DND-41 (cell line): ENCODE measurements around the gene LCOR.

Experiments
- ATAC-seq: fragments of 200-7000 bp; cut with Tn5 transposase; 3 replicates; pipeline ENCODE4 v1.9.1; 2021; ENCODE audit warnings: low read depth; ENCODE audit not compliant: insufficient read depth
- DNase-seq: peaks from one replicate; pipeline ENCODE4 v3.0.0-alpha.2; 2020
- H2AFZ ChIP-seq: 2 replicates; pipeline ENCODE4 v1.6.0; 2012; ENCODE audit warnings: low read depth, low read length
- H3K27ac ChIP-seq: 2 replicates; pipeline ENCODE4 v1.5.1; 2012; ENCODE audit warnings: low read length, inconsistent platforms
- H3K27me3 ChIP-seq: fragments of 200-600 bp; sonication (generic); 2 replicates; pipeline ENCODE4 v1.6.0; 2012; ENCODE audit warnings: low read length, mild to moderate bottlenecking, inconsistent platforms; ENCODE audit not compliant: insufficient read depth, poor library complexity
- H3K36me3 ChIP-seq: 2 replicates; pipeline ENCODE4 v1.5.1; 2012; ENCODE audit warnings: low read length, inconsistent platforms; ENCODE audit not compliant: insufficient read depth
- H3K4me1 ChIP-seq: 2 replicates; pipeline ENCODE4 v1.5.1; 2012; ENCODE audit warnings: mild to moderate bottlenecking, low read length; ENCODE audit not compliant: insufficient read depth
- H3K4me2 ChIP-seq: 2 replicates; pipeline ENCODE4 v1.6.0; 2012; ENCODE audit warnings: mild to moderate bottlenecking, moderate library complexity, low read length, inconsistent platforms; ENCODE audit not compliant: insufficient read depth
- H3K4me3 ChIP-seq, 2 experiments: fragments of 200-600 bp in 1 of 2; shearing (Covaris generic) in 1 of 2; 2 replicates each; pipeline ENCODE4 v1.5.1; 2012 to 2016; ENCODE audit warnings: inconsistent platforms in 2 of 2, low read length in 2 of 2, mild to moderate bottlenecking in 2 of 2, low read depth in 1 of 2, moderate library complexity in 1 of 2
- H3K79me2 ChIP-seq: 2 replicates; pipeline ENCODE4 v1.6.0; 2012; ENCODE audit warnings: low read length, inconsistent platforms; ENCODE audit not compliant: insufficient read depth
- H3K9ac ChIP-seq: 2 replicates; pipeline ENCODE4 v1.6.0; 2012; ENCODE audit warnings: low read depth, mild to moderate bottlenecking, inconsistent platforms, low read length, moderate library complexity
- H3K9me3 ChIP-seq: 2 replicates; pipeline ENCODE4 v1.5.1; 2012; ENCODE audit warnings: low read length, moderate library complexity, mild to moderate bottlenecking, inconsistent platforms; ENCODE audit not compliant: insufficient read depth, severe bottlenecking
- H4K20me1 ChIP-seq: 2 replicates; pipeline ENCODE4 v1.6.0; 2012; ENCODE audit warnings: low read length; ENCODE audit not compliant: insufficient read depth
- CTCF ChIP-seq: IDR thresholded peaks from 2 replicates; pipeline ENCODE4 v1.5.1; 2012; ENCODE audit warnings: borderline replicate concordance, low read length, moderate library complexity, mild to moderate bottlenecking; ENCODE audit not compliant: poor library complexity, severe bottlenecking; ENCODE audit errors: extremely low read depth
- EZH2 ChIP-seq: IDR thresholded peaks from 3 replicates; pipeline ENCODE4 v1.6.1; 2012; ENCODE audit warnings: borderline replicate concordance, low read depth, mild to moderate bottlenecking, moderate library complexity, low read length, inconsistent platforms; ENCODE audit not compliant: severe bottlenecking

The LCOR gene

GRCh38 chr10:97038688-97039087, 206.6 kb downstream of the LCOR start:
- no peaks in the 10 kb centered on the region for H4K20me1 ChIP-seq
- H3K4me2 ChIP-seq: no peak overlapping the region
- H3K4me3 ChIP-seq: no peak overlapping the region
- no peak for ATAC-seq
- H3K9me3 ChIP-seq: no peaks in the 10 kb centered on the region
- no peaks in the 10 kb centered on the region for H3K27me3 ChIP-seq
- no peaks in the 10 kb centered on the region for H3K79me2 ChIP-seq
- no peaks in the 10 kb centered on the region for H3K36me3 ChIP-seq
- H3K4me1 ChIP-seq: no peaks in the 10 kb centered on the region
- no peak overlapping the region for H3K9ac ChIP-seq
- DNase-seq: no peak
- no peak overlapping the region for H2AFZ ChIP-seq
- TF ChIP-seq CTCF: no peak
- no peak for TF ChIP-seq EZH2
- H3K27ac ChIP-seq: no peak overlapping the region

DNA sequence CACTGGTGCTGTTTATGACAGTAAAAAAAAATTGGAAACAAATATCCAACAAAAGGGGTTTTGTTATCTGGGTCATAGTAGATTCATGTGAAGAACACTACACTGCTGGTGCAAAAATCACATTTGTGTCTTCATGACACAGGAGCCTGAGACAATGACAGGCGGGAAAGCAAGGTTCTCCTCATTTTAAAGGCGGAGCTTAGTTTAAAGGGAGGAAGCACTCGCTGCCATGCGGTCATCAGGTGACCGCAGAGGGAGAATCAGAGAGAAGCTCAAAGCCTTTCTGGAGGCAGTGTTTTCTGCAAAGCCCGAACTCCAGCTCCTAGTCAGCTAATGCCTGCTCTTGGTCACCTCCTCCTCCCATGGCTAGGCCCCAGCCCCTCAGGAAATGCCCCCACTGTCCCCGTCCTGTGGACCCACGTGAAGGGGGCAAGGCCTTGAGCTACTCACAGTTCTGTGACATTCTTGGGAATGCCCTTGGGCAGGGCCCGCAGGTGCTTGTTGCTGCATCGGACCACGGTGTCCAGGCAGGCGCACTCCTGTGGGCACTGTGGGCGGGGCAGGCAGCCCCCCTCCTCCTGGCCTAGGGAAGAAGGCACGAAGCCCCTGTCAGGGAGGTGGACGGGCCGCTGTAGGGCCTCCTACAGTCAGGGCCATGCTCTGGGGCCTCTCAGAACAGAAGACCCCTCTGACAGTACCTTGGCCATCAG, 207.6 kb downstream of the LCOR start:
- DNase-seq (no peak), ATAC-seq (no peak)
- no peak overlapping the region for H3K4me2 ChIP-seq
- H4K20me1 ChIP-seq: no peaks in the 10 kb centered on the region
- no peak overlapping the region for H3K27ac ChIP-seq
- TF ChIP-seq EZH2 (no peak), CTCF (no peak)
- H3K79me2 ChIP-seq: no peaks in the 10 kb centered on the region
- no peaks in the 10 kb centered on the region for H3K27me3 ChIP-seq
- H3K4me3 ChIP-seq: no peak overlapping the region
- no peaks in the 10 kb centered on the region for H3K4me1 ChIP-seq
- no peaks in the 10 kb centered on the region for H3K9me3 ChIP-seq
- H3K9ac ChIP-seq: no peak overlapping the region
- H2AFZ ChIP-seq: no peak overlapping the region
- no peaks in the 10 kb centered on the region for H3K36me3 ChIP-seq

DNA sequence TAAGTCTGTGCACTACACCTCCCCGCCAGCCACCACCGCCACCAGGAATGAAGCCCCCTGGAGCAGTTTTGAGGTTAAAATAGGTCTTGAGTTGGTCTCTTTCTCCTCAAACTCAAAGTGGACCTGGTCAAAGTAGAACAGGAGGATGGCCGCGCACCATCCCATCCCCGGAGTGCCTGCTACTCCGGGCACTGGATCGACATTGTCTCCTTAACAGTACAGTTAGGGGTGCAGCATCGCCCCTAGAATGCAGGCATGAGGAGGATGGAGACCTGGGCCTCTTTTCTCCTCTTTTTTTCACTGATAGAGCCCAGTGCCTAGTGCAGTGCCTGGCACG, 208.1 kb downstream of the LCOR start:
- no peaks in the 10 kb centered on the region for H3K27me3 ChIP-seq
- H3K79me2 ChIP-seq: no peaks in the 10 kb centered on the region
- H3K4me3 ChIP-seq: no peak overlapping the region
- H3K4me2 ChIP-seq: no peak overlapping the region
- ATAC-seq (no peak), DNase-seq (no peak)
- H3K9ac ChIP-seq: no peak overlapping the region
- TF ChIP-seq CTCF: no peak
- no peak for TF ChIP-seq EZH2
- H3K36me3 ChIP-seq: no peaks in the 10 kb centered on the region
- H3K9me3 ChIP-seq: no peaks in the 10 kb centered on the region
- H2AFZ ChIP-seq: no peak overlapping the region
- H3K27ac ChIP-seq: no peak overlapping the region
- no peaks in the 10 kb centered on the region for H4K20me1 ChIP-seq
- H3K4me1 ChIP-seq: no peaks in the 10 kb centered on the region

DNA sequence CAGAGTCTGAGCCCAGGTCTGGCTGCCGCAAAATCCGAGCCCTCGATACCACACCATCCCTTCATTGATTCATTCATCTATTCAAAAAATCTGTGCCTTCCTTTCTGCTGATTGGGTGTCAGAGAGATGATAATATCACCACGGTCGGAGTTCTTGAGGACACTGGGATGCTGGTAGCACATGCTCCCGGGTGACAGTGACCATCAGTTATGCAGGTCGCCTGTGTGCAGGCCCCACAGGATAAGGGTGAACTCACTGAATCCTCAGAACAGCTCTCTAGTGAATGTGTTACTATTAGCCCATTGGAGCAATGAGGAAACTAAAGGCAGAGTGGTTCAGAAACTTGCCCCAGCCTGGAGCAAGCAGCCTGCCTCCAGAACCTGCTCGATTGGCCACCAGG, 208.6 kb downstream of the LCOR start:
- no peak for DNase-seq
- Histone ChIP-seq H4K20me1 (no peaks in the 10 kb centered on the region), H3K4me2 (no peak overlapping the region), H3K4me1 (no peaks in the 10 kb centered on the region), H2AFZ (no peak overlapping the region), H3K27me3 (no peaks in the 10 kb centered on the region), H3K9me3 (no peaks in the 10 kb centered on the region), H3K4me3 (no peak overlapping the region), H3K36me3 (no peaks in the 10 kb centered on the region), H3K79me2 (no peaks in the 10 kb centered on the region), H3K9ac (no peak overlapping the region), H3K27ac (no peak overlapping the region)
- ATAC-seq: no peak
- TF ChIP-seq EZH2 (no peak), CTCF (no peak)
